ENCODE results near the gene ZNF587B. TPM values are rescaled to one million over a fixed set of nuclear protein-coding genes. Genes with fewer than 3 reads are reported as not detected.

Gene ZNF587B
- total and polyA plus RNA-seq, 10 of the 15 experiments (the other 5 are each of a cell fraction or from before 2014, with no cell fraction given) = 4.1 to 33.9 (median 15.2) TPM

DNA sequence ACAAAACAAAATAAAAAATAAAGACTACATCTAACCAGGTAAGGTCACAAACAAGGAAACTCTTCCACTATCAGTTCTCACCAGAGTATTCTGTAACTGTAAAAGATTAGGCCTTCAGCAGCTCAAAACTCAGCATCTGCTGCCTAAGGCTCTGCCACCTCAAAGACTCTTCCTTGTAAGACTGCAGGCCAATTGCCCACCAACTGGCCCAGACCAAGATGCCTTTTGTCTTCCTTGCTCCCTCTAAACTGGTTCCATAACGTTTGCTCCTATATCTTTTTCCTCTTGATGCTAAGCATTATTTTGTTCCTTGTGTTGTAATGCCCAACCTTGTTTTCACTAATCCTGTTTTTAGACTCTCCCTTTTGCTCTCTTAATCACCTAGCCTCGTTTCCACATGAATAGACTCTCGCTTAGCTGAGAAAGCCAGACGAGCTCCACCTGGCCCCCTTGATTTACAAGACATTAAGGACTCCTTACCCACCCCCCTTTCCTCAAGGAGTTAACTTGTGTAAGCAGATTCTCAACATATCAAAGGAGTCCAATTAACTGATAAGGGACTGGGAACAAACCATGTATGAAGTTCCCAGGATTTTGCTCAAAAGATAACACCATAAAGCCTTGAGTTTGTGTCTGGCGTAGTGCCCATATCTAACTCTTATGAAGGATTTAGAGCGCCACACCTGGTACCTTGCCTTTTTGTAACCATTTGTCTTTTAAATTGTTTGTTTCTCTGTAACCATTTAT is 57.3 kb downstream of the ZNF587B start:
- Histone ChIP-seq H3K9ac (ENCODE audit: control insufficient read depth, insufficient read depth, low read length) (peak overlapping the region; percentile 90; the same call in 1 of the 2 replicates), H3K79me2 (ENCODE audit: control insufficient read depth, insufficient read depth, low read length) (peaks cover 33% of the 10 kb centered on the region), H3K4me3 (peak overlapping the region; percentile 83), H4K20me1 (ENCODE audit: control insufficient read depth, insufficient read depth) (no peaks in the 10 kb centered on the region), H3K4me2 (ENCODE audit: control insufficient read depth, insufficient read depth) (peak overlapping the region; percentile 75), H3K4me1 (ENCODE audit: control insufficient read depth, insufficient read depth, low read length) (no peaks in the 10 kb centered on the region), H2AFZ (ENCODE audit: control insufficient read depth, low read depth, low read length) (no peak overlapping the region), H3K27ac (ENCODE audit: control insufficient read depth, insufficient read depth) (no peak overlapping the region), H3K36me3 (ENCODE audit: control insufficient read depth in 2 of 2, insufficient read depth in 2 of 2, low read length in 1 of 2) (peaks cover 0 to 8% of the 10 kb centered on the region in 2 experiments; a peak in 3 of 4 replicates), H3K9me3 (replicated peaks; ENCODE audit: control insufficient read depth, insufficient read depth, low read length) (peaks cover 16% of the 10 kb centered on the region), H3K27me3 (replicated peaks in 1 of 2; ENCODE audit: control insufficient read depth in 2 of 2, insufficient read depth in 2 of 2, low read length in 1 of 2) (no peaks in the 10 kb centered on the region)
- no peak for DNase-seq (ENCODE audit: low read depth, low spot score)
- SMC1A ChIA-PET (ENCODE audit: uncharacterized antibody, unreplicated experiment) = interaction anchor here (0.6 to 1.5 kb wide), 3 partner anchors 9 to 17 kb away, joined by 3 read pairs; no protein-coding TSS in a partner anchor
- CTCF ChIA-PET = interaction anchor here (0.5 to 1.4 kb wide), 5 partner anchors 10 to 152 kb away, joined by 3 to 4 read pairs (median 3); no protein-coding TSS in a partner anchor
- peak; percentile 6; the same call in 1 of the 3 replicates for ATAC-seq
- RAD21 ChIA-PET (ENCODE audit: unreplicated experiment) = no interaction called here
- 59% methylated on average over 6 of the region's 6 CpGs for WGBS (ENCODE audit: insufficient coverage, insufficient replicate concordance, low lambda C conversion rate, missing lambda C conversion rate)
- no TSS peak for BruUV-seq (replicated peaks)
- POLR2A ChIA-PET = no interaction called here
- in situ Hi-C loops (cut with MboI) (no loop called here), intact Hi-C loops (cut with micrococcal nuclease; ENCODE audit: unreplicated experiment) (loop anchor here (10.0 kb wide), 1 partner anchor 483 kb away; no protein-coding TSS in a partner anchor)
- no peak for FAIRE-seq
- TF ChIP-seq, protein P1, sequence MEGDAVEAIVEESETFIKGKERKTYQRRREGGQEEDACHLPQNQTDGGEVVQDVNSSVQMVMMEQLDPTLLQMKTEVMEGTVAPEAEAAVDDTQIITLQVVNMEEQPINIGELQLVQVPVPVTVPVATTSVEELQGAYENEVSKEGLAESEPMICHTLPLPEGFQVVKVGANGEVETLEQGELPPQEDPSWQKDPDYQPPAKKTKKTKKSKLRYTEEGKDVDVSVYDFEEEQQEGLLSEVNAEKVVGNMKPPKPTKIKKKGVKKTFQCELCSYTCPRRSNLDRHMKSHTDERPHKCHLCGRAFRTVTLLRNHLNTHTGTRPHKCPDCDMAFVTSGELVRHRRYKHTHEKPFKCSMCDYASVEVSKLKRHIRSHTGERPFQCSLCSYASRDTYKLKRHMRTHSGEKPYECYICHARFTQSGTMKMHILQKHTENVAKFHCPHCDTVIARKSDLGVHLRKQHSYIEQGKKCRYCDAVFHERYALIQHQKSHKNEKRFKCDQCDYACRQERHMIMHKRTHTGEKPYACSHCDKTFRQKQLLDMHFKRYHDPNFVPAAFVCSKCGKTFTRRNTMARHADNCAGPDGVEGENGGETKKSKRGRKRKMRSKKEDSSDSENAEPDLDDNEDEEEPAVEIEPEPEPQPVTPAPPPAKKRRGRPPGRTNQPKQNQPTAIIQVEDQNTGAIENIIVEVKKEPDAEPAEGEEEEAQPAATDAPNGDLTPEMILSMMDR (IDR thresholded peaks at IDR 0.05 in 2 of 3, conservative IDR thresholded peaks at IDR 0.05 in 1 of 3; ENCODE audit: control insufficient read depth in 2 of 3, extremely low read depth in 1 of 3, insufficient read depth in 1 of 3, low read depth in 3 of 3, low read length in 3 of 3) = 0 out of 6 replicates have a peak, but pooled peaks of 1 of the 3 experiments have one; percentile 1
- TF ChIP-seq ASH2L (IDR thresholded peaks at IDR 0.05; ENCODE audit: borderline replicate concordance, low read depth) = no peak

Data from GM12878 (cell line).